ENCODE data around the gene SYCP1. TPM values are rescaled to one million over a fixed set of nuclear protein-coding genes. Genes with fewer than 3 reads are reported as not detected.

SYCP1 gene
- total RNA-seq, 1 donor from 2014 or later = not detected

- Mint-ChIP-seq H3K27ac (no peak overlapping the region), H3K4me3 (ENCODE audit: low read depth) (no peak overlapping the region), H3K36me3 (ENCODE audit: low read depth) (no peaks in the 10 kb centered on the region), H3K4me1 (ENCODE audit: low read depth) (no peaks in the 10 kb centered on the region), H3K27me3 (ENCODE audit: low read depth) (peaks cover 8% of the 10 kb centered on the region), H3K9me3 (no peaks in the 10 kb centered on the region)
- intact Hi-C loops (cut with micrococcal nuclease) = no loop called here
- DNase-seq (ENCODE audit: low spot score) = no peak
Measured at GRCh38 chr1:115041654-115042053, 187.0 kb downstream of the SYCP1 start.

Other genes starting within 250 kb of the SYCP1 start
- 0.21 and 0.30 TPM in 2 replicates for gene DENND2C, start 184.8 kb upstream of the SYCP1 start, total RNA-seq
- not detected in 2 replicates for gene AMPD1, start 159.3 kb upstream of the SYCP1 start, total RNA-seq
- 63.3 and 64.5 TPM in 2 replicates for gene NRAS, start 138.1 kb upstream of the SYCP1 start, total RNA-seq
- 411 and 414 TPM in 2 replicates for gene CSDE1, start 96.9 kb upstream of the SYCP1 start, total RNA-seq
- gene SIKE1, start 74.2 kb upstream of the SYCP1 start, total RNA-seq = 57.6 and 64.2 TPM in 2 replicates
- gene TSHB, start 175.0 kb downstream of the SYCP1 start, total RNA-seq = not detected in 2 replicates
- 0.27 and 0.76 TPM in 2 replicates for gene TSPAN2, start 234.6 kb downstream of the SYCP1 start, total RNA-seq

Data from activated T-helper 2 cell treated with anti-CD3 and anti-CD28 coated beads, Interferon-gamma antibody, Interleukin-2, Interleukin-4, amounts not matched to agents 10 μg/mL and 5 μg/mL and 100 μg/mL, durations not matched to agents 14 hours and 24 hours and 36 hours (primary cell).